HTR-8/SVneo (cell line): ENCODE results near the gene LARP4B.

ENCODE experiments used
- DNase-seq: peaks from one replicate; pipeline ENCODE4 v3.0.0; 2011; ENCODE audit warnings: low spot score, mixed read lengths; ENCODE audit not compliant: insufficient read length
- FAIRE-seq: peaks from 2 replicates; lab custom pipeline; 2011; peaks lifted over from hg19 to GRCh38; lab: Jason Lieb, UNC

Gene LARP4B

GRCh38 chr10:876438-876837, 55.1 kb downstream of the LARP4B start:
- FAIRE-seq (no peak), DNase-seq (no peak)

DNA sequence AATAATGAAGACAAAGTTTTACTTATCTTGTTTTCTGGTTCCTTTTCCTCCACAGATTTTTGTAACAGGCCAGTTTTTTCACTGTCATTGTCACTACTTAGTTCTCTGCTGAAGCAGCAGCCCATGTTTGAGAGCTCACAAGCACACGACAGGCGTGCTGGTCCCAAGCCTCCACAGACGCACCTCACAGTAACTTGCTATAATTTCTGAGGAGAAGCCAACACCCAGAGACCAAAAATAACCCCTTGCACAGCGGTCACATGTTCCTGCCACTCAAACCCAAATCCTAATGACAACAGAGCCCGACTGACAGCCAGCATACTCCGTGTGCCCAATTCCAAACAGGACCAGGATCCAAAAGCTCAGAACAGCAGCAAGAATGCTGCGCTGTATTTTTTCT, 58.5 kb downstream of the LARP4B start:
- FAIRE-seq (no peak), DNase-seq (no peak)

DNA sequence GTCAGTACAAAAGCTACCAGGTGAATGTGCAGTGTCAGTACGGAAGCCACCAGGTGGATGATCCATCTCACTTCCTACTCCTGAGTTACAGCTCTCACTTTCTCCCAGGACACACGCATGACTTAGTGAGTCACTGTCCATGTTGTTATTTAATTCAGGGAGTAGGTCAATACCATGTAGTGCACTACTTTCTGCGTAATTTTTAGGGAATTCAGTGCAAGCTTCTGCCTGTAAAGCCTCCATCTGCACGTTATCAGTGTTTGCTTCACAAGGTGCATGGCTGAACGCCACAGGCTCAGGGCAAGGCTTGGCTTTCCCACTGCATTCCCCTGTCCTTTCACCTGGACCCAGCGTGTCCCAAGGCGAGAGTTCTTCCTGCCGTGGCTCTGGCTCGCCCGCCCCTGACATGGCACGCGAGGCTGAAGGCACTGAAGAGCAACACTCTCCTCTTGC, 59.5 kb downstream of the LARP4B start:
- DNase-seq, result no peak
- no peak for FAIRE-seq

DNA sequence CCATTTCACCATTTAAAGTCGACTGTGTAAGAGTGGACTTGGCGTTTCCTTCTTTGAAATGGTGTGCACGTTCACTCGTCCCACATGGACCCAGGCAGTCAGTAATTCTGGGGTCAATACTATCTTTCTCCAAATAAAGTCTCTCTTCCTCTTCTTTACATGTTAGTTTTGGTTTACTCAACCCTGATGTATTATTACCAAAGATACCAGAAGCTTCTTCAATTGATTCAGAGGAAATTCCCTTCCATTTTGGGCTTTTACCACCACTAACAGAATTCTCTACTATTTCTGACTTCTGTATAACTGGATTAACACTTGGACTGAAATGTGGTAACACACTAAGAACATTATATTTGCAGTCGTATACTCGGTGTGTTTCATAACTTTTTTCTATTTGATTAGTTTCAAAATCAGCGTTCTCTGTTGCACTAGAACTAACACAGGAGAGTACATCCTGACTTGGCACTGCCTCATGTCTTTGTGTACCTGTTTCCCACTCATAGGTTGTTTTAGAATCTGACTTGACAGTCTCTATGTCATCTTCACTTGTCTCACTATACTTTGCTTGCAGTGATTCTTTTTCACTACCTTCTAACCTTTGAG, 60.8 kb downstream of the LARP4B start:
- FAIRE-seq, result no peak
- DNase-seq, result no peak

GRCh38 chr10:869171-869570, 62.3 kb downstream of the LARP4B start:
- no peak for FAIRE-seq
- no peak for DNase-seq

GRCh38 chr10:867807-868206, 63.7 kb downstream of the LARP4B start:
- DNase-seq (no peak), FAIRE-seq (no peak)

DNA sequence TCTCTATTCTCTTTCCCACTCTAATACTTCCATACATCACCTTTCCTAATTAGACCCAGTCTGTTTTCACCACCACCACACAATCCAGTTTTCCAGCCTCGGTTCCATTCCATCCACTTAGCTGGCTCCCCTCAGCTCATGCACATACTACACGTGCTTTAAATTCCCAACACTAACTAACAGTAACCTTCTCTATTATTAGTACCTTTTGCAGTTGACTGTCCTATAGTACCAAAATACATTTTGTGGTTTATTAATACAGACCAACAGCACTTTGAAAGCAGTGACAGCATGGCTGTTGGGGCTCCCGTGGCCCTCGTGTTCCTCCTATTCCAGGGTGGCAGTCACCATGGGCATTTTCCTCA, 64.9 kb downstream of the LARP4B start:
- no peak for FAIRE-seq
- no peak for DNase-seq

GRCh38 chr10:865924-866576, 65.5 kb downstream of the LARP4B start:
- FAIRE-seq, result no peak
- DNase-seq, result no peak

- DNase-seq, result no peak
- FAIRE-seq, result no peak
Observed at GRCh38 chr10:865257-865656, 66.2 kb downstream of the LARP4B start.

DNA sequence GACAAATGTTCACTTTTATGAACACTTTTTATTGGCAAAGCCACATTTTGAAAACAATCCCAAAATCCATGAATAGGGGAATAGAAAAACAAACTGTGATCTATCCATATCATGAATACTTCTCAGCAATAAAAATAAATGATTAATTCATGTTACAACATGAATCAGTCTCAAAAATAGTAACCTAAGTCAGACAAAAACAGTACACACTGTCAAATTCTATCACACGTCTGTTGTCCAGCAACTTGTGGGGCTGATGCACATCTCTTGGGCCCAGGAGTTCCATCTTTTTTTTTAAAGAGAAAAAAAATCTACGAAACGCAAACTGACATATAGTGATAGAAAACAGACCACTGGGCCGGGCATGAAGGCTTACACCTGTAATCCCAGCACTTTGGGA, 71.0 kb downstream of the LARP4B start:
- DNase-seq (no peak), FAIRE-seq (no peak)

GRCh38 chr10:856416-857157, 74.9 kb downstream of the LARP4B start:
- no peak for DNase-seq
- no peak for FAIRE-seq

- FAIRE-seq (no peak), DNase-seq (no peak)
Observed at GRCh38 chr10:855671-856070, 75.8 kb downstream of the LARP4B start.

GRCh38 chr10:855079-855478, 76.4 kb downstream of the LARP4B start:
- DNase-seq, result no peak
- FAIRE-seq, result no peak

- FAIRE-seq, result no peak
- DNase-seq, result no peak
Observed at GRCh38 chr10:853017-853416, 78.5 kb downstream of the LARP4B start.

GRCh38 chr10:852386-852785, 79.1 kb downstream of the LARP4B start:
- DNase-seq (no peak), FAIRE-seq (no peak)

- no peak for FAIRE-seq
- DNase-seq, result no peak
Observed at GRCh38 chr10:851901-852300, 79.6 kb downstream of the LARP4B start.

GRCh38 chr10:850093-850492, 81.4 kb downstream of the LARP4B start:
- FAIRE-seq, result no peak
- no peak for DNase-seq

DNA sequence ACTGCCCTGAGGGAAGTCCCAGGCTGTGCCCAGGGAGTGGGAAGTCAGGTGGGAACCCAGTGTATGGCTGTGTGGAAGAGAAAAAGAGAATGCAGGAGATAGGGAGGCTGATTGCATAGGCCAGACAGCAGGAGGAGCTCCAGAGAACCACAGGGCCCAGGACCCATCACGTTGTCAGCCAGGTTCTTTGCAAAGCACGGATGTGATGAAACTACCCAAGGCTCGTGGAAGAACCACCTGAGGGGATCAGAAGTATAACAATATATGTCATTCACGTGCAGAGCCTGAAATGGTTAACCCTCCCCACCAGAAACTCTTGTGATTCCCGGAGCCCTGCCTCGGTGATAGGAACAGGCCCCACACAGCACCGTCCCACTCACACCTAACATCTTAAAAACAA, 83.6 kb downstream of the LARP4B start:
- FAIRE-seq (no peak), DNase-seq (no peak)

DNA sequence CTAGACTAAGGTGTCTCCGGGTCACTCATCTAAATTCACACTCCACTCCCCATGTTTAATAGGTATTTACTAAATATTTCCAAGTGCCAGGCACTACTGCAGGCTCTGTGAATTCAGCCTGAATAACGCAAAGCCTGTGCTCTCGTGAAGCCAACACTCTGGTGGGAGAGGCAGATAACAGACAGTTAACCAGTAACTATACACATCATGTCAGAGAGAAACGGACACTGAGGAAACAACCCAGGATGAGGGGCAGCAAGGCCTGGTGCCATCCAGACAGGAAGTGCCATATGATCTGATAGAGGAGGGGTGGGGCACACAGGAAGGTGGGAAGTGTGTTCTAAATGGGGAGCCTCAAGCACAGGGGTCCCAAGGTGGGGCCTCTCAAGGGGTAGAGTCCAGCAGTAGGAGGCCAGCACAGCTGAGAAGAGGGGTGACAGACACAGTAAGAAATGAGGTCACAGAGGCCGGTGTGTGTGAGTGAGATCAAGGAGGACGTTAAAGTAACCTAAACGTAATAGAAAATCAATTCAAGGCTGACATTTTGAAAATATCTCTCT, 85.3 kb downstream of the LARP4B start:
- DNase-seq, result no peak
- no peak for FAIRE-seq

GRCh38 chr10:845526-845925, 86.0 kb downstream of the LARP4B start:
- FAIRE-seq (no peak), DNase-seq (no peak)

- FAIRE-seq (no peak), DNase-seq (no peak)
Observed at GRCh38 chr10:844552-844951, 87.0 kb downstream of the LARP4B start.
